ENCODE data around the gene NEMF. TPM values are rescaled to one million over a fixed set of nuclear protein-coding genes. Genes with fewer than 3 reads are reported as not detected.
"Not testable (repeated sequence)": the region's sequence is repeated elsewhere in the genome, so short reads cannot be mapped to it uniquely, and the experiment has no call there.

NEMF gene
- total RNA-seq, 1 donor from 2014 or later = 46.4 TPM

- Histone ChIP-seq H3K9me3 (ENCODE audit: control insufficient read depth in 3 of 3, low read length in 3 of 3) (no peaks in the 10 kb centered on the region), H3K36me3 (ENCODE audit: control insufficient read depth in 3 of 3, insufficient read depth in 3 of 3, low read length in 3 of 3) (peaks cover 42 to 77% (median 72%) of the 10 kb centered on the region in 3 donors), H3K27ac (ENCODE audit: low read depth, low read length) (no peak overlapping the region), H3K27me3 (ENCODE audit: control insufficient read depth in 3 of 3, insufficient read depth in 3 of 3, low read length in 3 of 3) (no peaks in the 10 kb centered on the region), H3K4me3 (ENCODE audit: low read length in 3 of 3) (no peak overlapping the region), H3K9ac (ENCODE audit: low read depth in 1 of 3, low read length in 3 of 3) (no peak overlapping the region), H3K4me1 (ENCODE audit: control insufficient read depth in 3 of 3, insufficient read depth in 3 of 3, low read length in 3 of 3) (no peaks in the 10 kb centered on the region)
Measured at GRCh38 chr14:49828640-49829039, 23.9 kb downstream of the NEMF start.

GRCh38 chr14:49820176-49820575 is 32.4 kb downstream of the NEMF start:
- Histone ChIP-seq H3K27me3 (ENCODE audit: control insufficient read depth in 3 of 3, insufficient read depth in 3 of 3, low read length in 3 of 3) (no peaks in the 10 kb centered on the region), H3K9ac (ENCODE audit: low read depth in 1 of 3, low read length in 3 of 3) (no peak overlapping the region), H3K36me3 (ENCODE audit: control insufficient read depth in 3 of 3, insufficient read depth in 3 of 3, low read length in 3 of 3) (peaks cover 31 to 47% (median 42%) of the 10 kb centered on the region in 3 donors), H3K27ac (ENCODE audit: low read depth, low read length) (no peak overlapping the region), H3K4me1 (ENCODE audit: control insufficient read depth in 3 of 3, insufficient read depth in 3 of 3, low read length in 3 of 3) (no peaks in the 10 kb centered on the region), H3K4me3 (ENCODE audit: low read length in 3 of 3) (no peak overlapping the region), H3K9me3 (ENCODE audit: control insufficient read depth in 3 of 3, low read length in 3 of 3) (peaks cover 0 to 4% (median 3%) of the 10 kb centered on the region in 3 donors)

- peaks cover 27 to 54% (median 47%) of the 10 kb centered on the region in 3 donors for H3K36me3 ChIP-seq (ENCODE audit: control insufficient read depth in 3 of 3, insufficient read depth in 3 of 3, low read length in 3 of 3)
- H3K27ac ChIP-seq (ENCODE audit: low read depth, low read length) = no peak overlapping the region
- no peak overlapping the region for H3K4me3 ChIP-seq (ENCODE audit: low read length in 3 of 3)
Measured at GRCh38 chr14:49816844-49817243, 35.7 kb downstream of the NEMF start.

GRCh38 chr14:49816118-49816517 is 36.5 kb downstream of the NEMF start:
- peaks cover 32 to 60% (median 52%) of the 10 kb centered on the region in 3 donors for H3K36me3 ChIP-seq (ENCODE audit: control insufficient read depth in 3 of 3, insufficient read depth in 3 of 3, low read length in 3 of 3)
- not testable (repeated sequence) for H3K27me3 ChIP-seq (ENCODE audit: control insufficient read depth in 3 of 3, insufficient read depth in 3 of 3, low read length in 3 of 3); H3K4me3 ChIP-seq (ENCODE audit: low read length in 3 of 3); H3K9ac ChIP-seq (ENCODE audit: low read depth in 1 of 3, low read length in 3 of 3); H3K27ac ChIP-seq (ENCODE audit: low read depth, low read length); H3K9me3 ChIP-seq (ENCODE audit: control insufficient read depth in 3 of 3, low read length in 3 of 3); H3K4me1 ChIP-seq (ENCODE audit: control insufficient read depth in 3 of 3, insufficient read depth in 3 of 3, low read length in 3 of 3)

More at GRCh38 chr14:49816844-49817243, 35.7 kb downstream of the NEMF start:
- Histone ChIP-seq H3K4me1 (ENCODE audit: control insufficient read depth in 3 of 3, insufficient read depth in 3 of 3, low read length in 3 of 3) (no peaks in the 10 kb centered on the region), H3K9me3 (ENCODE audit: control insufficient read depth in 3 of 3, low read length in 3 of 3) (peaks cover 0 to 4% (median 3%) of the 10 kb centered on the region in 3 donors), H3K27me3 (ENCODE audit: control insufficient read depth in 3 of 3, insufficient read depth in 3 of 3, low read length in 3 of 3) (no peaks in the 10 kb centered on the region), H3K9ac (ENCODE audit: low read depth in 1 of 3, low read length in 3 of 3) (no peak overlapping the region)

- Histone ChIP-seq H3K9ac (ENCODE audit: low read depth in 1 of 3, low read length in 3 of 3) (no peak overlapping the region), H3K27me3 (ENCODE audit: control insufficient read depth in 3 of 3, insufficient read depth in 3 of 3, low read length in 3 of 3) (no peaks in the 10 kb centered on the region), H3K9me3 (ENCODE audit: control insufficient read depth in 3 of 3, low read length in 3 of 3) (no peaks in the 10 kb centered on the region), H3K27ac (ENCODE audit: low read depth, low read length) (no peak overlapping the region), H3K4me3 (ENCODE audit: low read length in 3 of 3) (no peak overlapping the region), H3K4me1 (ENCODE audit: control insufficient read depth in 3 of 3, insufficient read depth in 3 of 3, low read length in 3 of 3) (no peaks in the 10 kb centered on the region), H3K36me3 (ENCODE audit: control insufficient read depth in 3 of 3, insufficient read depth in 3 of 3, low read length in 3 of 3) (peaks cover 31 to 68% (median 43%) of the 10 kb centered on the region in 3 donors)
Measured at GRCh38 chr14:49808780-49809179, 43.8 kb downstream of the NEMF start.

- Histone ChIP-seq H3K9ac (ENCODE audit: low read depth in 1 of 3, low read length in 3 of 3) (no peak overlapping the region), H3K4me1 (ENCODE audit: control insufficient read depth in 3 of 3, insufficient read depth in 3 of 3, low read length in 3 of 3) (no peaks in the 10 kb centered on the region), H3K27ac (ENCODE audit: low read depth, low read length) (no peak overlapping the region), H3K36me3 (ENCODE audit: control insufficient read depth in 3 of 3, insufficient read depth in 3 of 3, low read length in 3 of 3) (peaks cover 36 to 64% (median 61%) of the 10 kb centered on the region in 3 donors), H3K4me3 (ENCODE audit: low read length in 3 of 3) (no peak overlapping the region), H3K9me3 (ENCODE audit: control insufficient read depth in 3 of 3, low read length in 3 of 3) (no peaks in the 10 kb centered on the region), H3K27me3 (ENCODE audit: control insufficient read depth in 3 of 3, insufficient read depth in 3 of 3, low read length in 3 of 3) (no peaks in the 10 kb centered on the region)
Measured at GRCh38 chr14:49796025-49796424, 56.6 kb downstream of the NEMF start.

GRCh38 chr14:49792618-49793017 is 60.0 kb downstream of the NEMF start:
- Histone ChIP-seq H3K27ac (ENCODE audit: low read depth, low read length) (no peak overlapping the region), H3K36me3 (ENCODE audit: control insufficient read depth in 3 of 3, insufficient read depth in 3 of 3, low read length in 3 of 3) (peaks cover 32 to 57% (median 43%) of the 10 kb centered on the region in 3 donors), H3K4me1 (ENCODE audit: control insufficient read depth in 3 of 3, insufficient read depth in 3 of 3, low read length in 3 of 3) (no peaks in the 10 kb centered on the region), H3K4me3 (ENCODE audit: low read length in 3 of 3) (no peak overlapping the region), H3K9me3 (ENCODE audit: control insufficient read depth in 3 of 3, low read length in 3 of 3) (no peaks in the 10 kb centered on the region), H3K27me3 (ENCODE audit: control insufficient read depth in 3 of 3, insufficient read depth in 3 of 3, low read length in 3 of 3) (no peaks in the 10 kb centered on the region), H3K9ac (ENCODE audit: low read depth in 1 of 3, low read length in 3 of 3) (no peak overlapping the region)

- no peaks in the 10 kb centered on the region for H3K9me3 ChIP-seq (ENCODE audit: control insufficient read depth in 3 of 3, low read length in 3 of 3)
- H3K27ac ChIP-seq (ENCODE audit: low read depth, low read length) = no peak overlapping the region
- peaks cover 50 to 73% (median 61%) of the 10 kb centered on the region in 3 donors for H3K36me3 ChIP-seq (ENCODE audit: control insufficient read depth in 3 of 3, insufficient read depth in 3 of 3, low read length in 3 of 3)
- no peaks in the 10 kb centered on the region for H3K4me1 ChIP-seq (ENCODE audit: control insufficient read depth in 3 of 3, insufficient read depth in 3 of 3, low read length in 3 of 3)
- H3K4me3 ChIP-seq (ENCODE audit: low read length in 3 of 3) = no peak overlapping the region
- no peak overlapping the region for H3K9ac ChIP-seq (ENCODE audit: low read depth in 1 of 3, low read length in 3 of 3)
- H3K27me3 ChIP-seq (ENCODE audit: control insufficient read depth in 3 of 3, insufficient read depth in 3 of 3, low read length in 3 of 3) = no peaks in the 10 kb centered on the region
Measured at GRCh38 chr14:49786315-49786714, 66.3 kb downstream of the NEMF start.

- no peak overlapping the region for H3K27ac ChIP-seq (ENCODE audit: low read depth, low read length)
- no peak overlapping the region for H3K4me3 ChIP-seq (ENCODE audit: low read length in 3 of 3)
- H3K27me3 ChIP-seq (ENCODE audit: control insufficient read depth in 3 of 3, insufficient read depth in 3 of 3, low read length in 3 of 3) = no peaks in the 10 kb centered on the region
- peaks cover 54 to 80% (median 75%) of the 10 kb centered on the region in 3 donors for H3K36me3 ChIP-seq (ENCODE audit: control insufficient read depth in 3 of 3, insufficient read depth in 3 of 3, low read length in 3 of 3)
- H3K4me1 ChIP-seq (ENCODE audit: control insufficient read depth in 3 of 3, insufficient read depth in 3 of 3, low read length in 3 of 3) = no peaks in the 10 kb centered on the region
- no peak overlapping the region for H3K9ac ChIP-seq (ENCODE audit: low read depth in 1 of 3, low read length in 3 of 3)
- no peaks in the 10 kb centered on the region for H3K9me3 ChIP-seq (ENCODE audit: control insufficient read depth in 3 of 3, low read length in 3 of 3)
Measured at GRCh38 chr14:49783394-49784014, 69.1 kb downstream of the NEMF start.

GRCh38 chr14:49781040-49781439 is 71.5 kb downstream of the NEMF start:
- H3K27me3 ChIP-seq (ENCODE audit: control insufficient read depth in 3 of 3, insufficient read depth in 3 of 3, low read length in 3 of 3); H3K9ac ChIP-seq (ENCODE audit: low read depth in 1 of 3, low read length in 3 of 3); H3K27ac ChIP-seq (ENCODE audit: low read depth, low read length); H3K4me3 ChIP-seq (ENCODE audit: low read length in 3 of 3); H3K4me1 ChIP-seq (ENCODE audit: control insufficient read depth in 3 of 3, insufficient read depth in 3 of 3, low read length in 3 of 3); H3K9me3 ChIP-seq (ENCODE audit: control insufficient read depth in 3 of 3, low read length in 3 of 3): not testable (repeated sequence)
- peaks cover 39 to 78% (median 75%) of the 10 kb centered on the region in 3 donors for H3K36me3 ChIP-seq (ENCODE audit: control insufficient read depth in 3 of 3, insufficient read depth in 3 of 3, low read length in 3 of 3)
